PFSK-1 (cell line): Measurements from ENCODE around the gene TCF12.

ENCODE experiments used
- FOXP2 ChIP-seq: optimal IDR thresholded peaks from 2 replicates; pipeline ENCODE3; 2011; ENCODE audit warnings: borderline replicate concordance, control low read depth, inconsistent platforms; ENCODE audit not compliant: insufficient read depth; ENCODE audit errors: extremely low read length, extremely low read depth
- POLR2AphosphoS5 ChIP-seq: IDR thresholded peaks from 2 replicates; pipeline ENCODE4 v1.6.1; 2012; ENCODE audit warnings: low read depth, mild to moderate bottlenecking, control low read depth, low read length, moderate library complexity
- REST ChIP-seq, 2 experiments: IDR thresholded peaks; 2 replicates each; pipeline versions ENCODE4 v1.6.1 to v1.8.0; 2011 to 2012; ENCODE audit warnings: low read depth in 2 of 2, low read length in 2 of 2, control low read depth in 1 of 2, inconsistent platforms in 1 of 2, mild to moderate bottlenecking in 1 of 2, moderate library complexity in 1 of 2; ENCODE audit not compliant: insufficient read depth in 1 of 2
- SIN3A ChIP-seq: IDR thresholded peaks from 2 replicates; pipeline ENCODE4 v1.6.1; 2012; ENCODE audit warnings: mild to moderate bottlenecking, low read length, moderate library complexity, borderline replicate concordance; ENCODE audit not compliant: insufficient read depth
- TAF1 ChIP-seq: IDR thresholded peaks from 2 replicates; pipeline ENCODE4 v1.6.1; 2012; ENCODE audit warnings: low read length, control low read depth, borderline replicate concordance; ENCODE audit not compliant: insufficient read depth

DNA sequence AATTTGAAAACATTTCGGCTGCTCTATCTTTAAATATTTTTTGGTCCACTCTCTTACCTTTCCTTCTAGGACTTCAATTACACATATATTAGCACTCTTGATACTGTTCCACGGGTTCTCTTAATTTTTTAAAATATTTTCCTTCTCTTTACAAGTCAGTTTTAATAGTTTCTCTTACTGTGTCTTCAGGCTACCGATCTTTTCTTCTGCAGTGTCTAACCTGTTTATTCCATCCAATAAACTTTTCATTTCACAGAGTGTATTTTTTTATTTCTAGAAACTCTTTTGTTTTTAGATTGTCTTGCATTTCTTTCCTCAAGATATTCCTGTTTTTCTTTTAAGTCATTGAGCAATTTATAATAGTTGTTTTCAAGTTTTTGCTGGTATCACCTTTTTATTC is 27.7 kb downstream of the TCF12 start:
- TF ChIP-seq POLR2AphosphoS5 = no peak
- no peak for TF ChIP-seq SIN3A
- no peak for TF ChIP-seq FOXP2
- no peak for TF ChIP-seq REST (IDR thresholded peaks at IDR 0.05; ENCODE audit: insufficient read depth in 1 of 2, low read depth in 2 of 2, low read length in 2 of 2)
- TF ChIP-seq TAF1 = no peak
